SU-DHL-6 (cell line): ENCODE measurements around the gene LLGL2.
A peak's percentile ranks its signal among the peaks of the same experiment; 100 is the strongest.

ENCODE experiments used
- H2AFZ ChIP-seq: fragments of 200-600 bp; sonication (generic); 2 replicates; pipeline ENCODE4 v1.6.1; 2014; ENCODE audit warnings: low read depth, mild to moderate bottlenecking, moderate library complexity, mixed read lengths, antibody characterized with exemption, low read length; ENCODE audit not compliant: severe bottlenecking
- H3F3A ChIP-seq: fragments of 200-600 bp; shearing (Covaris generic); 2 replicates; pipeline ENCODE4 v1.6.0; 2016; ENCODE audit warnings: antibody characterized with exemption, mild to moderate bottlenecking; ENCODE audit not compliant: insufficient read depth
- H3K27ac ChIP-seq: fragments of 200-600 bp; sonication (generic); 2 replicates; pipeline ENCODE4 v1.5.1; 2016; ENCODE audit warnings: low read depth, mild to moderate bottlenecking, low read length, moderate library complexity, mixed read lengths
- H3K27me3 ChIP-seq: fragments of 200-600 bp; sonication (generic), shearing (Covaris generic); 2 replicates; pipeline ENCODE4 v1.6.0; 2014; ENCODE audit warnings: mild to moderate bottlenecking, low read length
- H3K36me3 ChIP-seq: fragments of 200-600 bp; sonication (generic); 2 replicates; pipeline ENCODE4 v1.6.1; 2014; ENCODE audit warnings: mild to moderate bottlenecking, low read length, mixed read lengths
- H3K4me2 ChIP-seq: fragments of 300-600, 200-600 bp; shearing (Covaris generic), sonication (generic); 2 replicates; pipeline ENCODE4 v1.6.0; 2014; ENCODE audit warnings: low read length, low read depth, mild to moderate bottlenecking; ENCODE audit not compliant: poor library complexity, severe bottlenecking
- H3K4me3 ChIP-seq: fragments of 200-600 bp; sonication (generic); 2 replicates; pipeline ENCODE4 v1.5.1; 2014; ENCODE audit warnings: antibody characterized with exemption, low read length, mild to moderate bottlenecking, mixed read lengths; ENCODE audit not compliant: insufficient read depth, poor library complexity, severe bottlenecking
- H3K79me2 ChIP-seq: fragments of 200-600 bp; sonication (generic); 2 replicates; pipeline ENCODE4 v1.6.1; 2014; ENCODE audit warnings: mild to moderate bottlenecking, low read length, moderate library complexity; ENCODE audit not compliant: insufficient read depth
- H3K9ac ChIP-seq: fragments of 200-600 bp; sonication (generic); 2 replicates; pipeline ENCODE4 v1.7.0; 2014; ENCODE audit warnings: mild to moderate bottlenecking, low read length
- H3K9me2 ChIP-seq: fragments of 200-600 bp; sonication (generic); replicated peaks from 2 replicates; pipeline ENCODE4 v1.6.1; 2014; ENCODE audit warnings: low read length; ENCODE audit not compliant: insufficient read depth
- H3K9me3 ChIP-seq: fragments of 200-600 bp; sonication (generic); 2 replicates; pipeline ENCODE4 v1.6.1; 2014; ENCODE audit warnings: low read length, mixed read lengths; ENCODE audit not compliant: insufficient read depth
- H4K20me1 ChIP-seq: fragments of 200-600 bp; sonication (generic); 2 replicates; pipeline ENCODE4 v1.6.1; 2014; ENCODE audit warnings: low read depth, mild to moderate bottlenecking, antibody characterized with exemption, low read length, moderate library complexity, mixed read lengths
- CTCF ChIP-seq: fragments of 200-600 bp; sonication (generic); IDR thresholded peaks from one replicate; pipeline ENCODE4 v1.5.1; 2017; ENCODE audit warnings: antibody characterized with exemption, mild to moderate bottlenecking, low read length, moderate library complexity; ENCODE audit not compliant: insufficient read depth, poor library complexity, severe bottlenecking
- EZH2phosphoT487 ChIP-seq: fragments of 200-600 bp; sonication (generic), shearing (Covaris generic); conservative IDR thresholded peaks from 2 replicates; pipeline ENCODE4 v1.6.1; 2018; ENCODE audit warnings: mild to moderate bottlenecking, antibody characterized with exemption, low read length, moderate library complexity, mixed read lengths

Gene LLGL2

GRCh38 chr17:75571197-75571884, 45.8 kb downstream of the LLGL2 start:
- Histone ChIP-seq H3K4me3 (no peak overlapping the region), H3F3A (no peaks in the 10 kb centered on the region), H3K79me2 (no peaks in the 10 kb centered on the region), H3K27ac (no peak overlapping the region), H3K9me3 (no peaks in the 10 kb centered on the region), H3K4me2 (peak overlapping the region; percentile 42), H3K27me3 (no peaks in the 10 kb centered on the region), H3K9ac (peak overlapping the region; percentile 37; the same call in 1 of the 2 replicates), H3K36me3 (no peaks in the 10 kb centered on the region), H2AFZ (peak overlapping the region; percentile 84), H4K20me1 (no peaks in the 10 kb centered on the region), H3K9me2 (no peaks in the 10 kb centered on the region)
- TF ChIP-seq CTCF (no peak), EZH2phosphoT487 (no peak)

DNA sequence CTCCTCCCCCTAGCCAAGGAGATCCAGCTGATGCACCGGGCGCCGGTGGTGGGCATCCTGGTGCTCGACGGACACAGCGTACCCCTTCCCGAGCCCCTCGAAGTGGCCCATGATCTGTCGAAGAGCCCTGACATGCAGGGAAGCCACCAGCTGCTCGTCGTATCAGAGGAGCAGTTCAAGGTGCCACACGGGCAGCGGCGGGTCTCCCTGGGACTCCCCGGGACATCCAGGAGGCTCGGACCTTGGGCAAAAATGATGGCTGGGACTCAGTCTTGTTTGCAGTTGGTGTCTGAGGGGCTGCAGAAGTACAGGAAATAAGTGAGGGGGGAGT, 46.4 kb downstream of the LLGL2 start:
- Histone ChIP-seq H3K36me3 (no peaks in the 10 kb centered on the region), H4K20me1 (no peaks in the 10 kb centered on the region), H3K9ac (no peak overlapping the region), H3K4me2 (no peak overlapping the region), H3K27ac (no peak overlapping the region), H2AFZ (no peak overlapping the region), H3K4me3 (no peak overlapping the region), H3K27me3 (no peaks in the 10 kb centered on the region), H3K9me2 (no peaks in the 10 kb centered on the region), H3K9me3 (no peaks in the 10 kb centered on the region), H3F3A (no peaks in the 10 kb centered on the region), H3K79me2 (no peaks in the 10 kb centered on the region)
- no peak for TF ChIP-seq CTCF
- no peak for TF ChIP-seq EZH2phosphoT487

GRCh38 chr17:75572713-75573539, 47.4 kb downstream of the LLGL2 start:
- Histone ChIP-seq H3F3A (no peaks in the 10 kb centered on the region), H3K4me2 (no peak overlapping the region), H3K9ac (no peak overlapping the region), H3K4me3 (no peak overlapping the region), H3K27me3 (no peaks in the 10 kb centered on the region), H4K20me1 (no peaks in the 10 kb centered on the region), H3K9me3 (no peaks in the 10 kb centered on the region), H3K9me2 (no peaks in the 10 kb centered on the region), H3K27ac (no peak overlapping the region), H3K79me2 (no peaks in the 10 kb centered on the region), H3K36me3 (no peaks in the 10 kb centered on the region), H2AFZ (no peak overlapping the region)
- TF ChIP-seq CTCF = no peak
- TF ChIP-seq EZH2phosphoT487 = no peak
